GM19240 (cell line): ENCODE results near the gene CLEC16A.

Experiments used
- DNase-seq: peaks from one replicate; pipeline ENCODE4 v3.0.0; 2011; ENCODE audit warnings: low spot score; ENCODE audit not compliant: insufficient read length

CLEC16A gene

GRCh38 chr16:11198375-11198774, 254.0 kb downstream of the CLEC16A start:
- no peak for DNase-seq

- no peak for DNase-seq
Observed at GRCh38 chr16:11198828-11199227, 254.5 kb downstream of the CLEC16A start.

- DNase-seq = no peak
Observed at GRCh38 chr16:11200592-11200991, 256.2 kb downstream of the CLEC16A start.

GRCh38 chr16:11201498-11202259, 257.3 kb downstream of the CLEC16A start:
- no peak for DNase-seq

GRCh38 chr16:11202260-11203091, 258.1 kb downstream of the CLEC16A start:
- no peak for DNase-seq

GRCh38 chr16:11203111-11203623, 258.8 kb downstream of the CLEC16A start:
- no peak for DNase-seq

GRCh38 chr16:11204513-11205047, 260.2 kb downstream of the CLEC16A start:
- no peak for DNase-seq

GRCh38 chr16:11205065-11205699, 260.8 kb downstream of the CLEC16A start:
- DNase-seq = no peak

GRCh38 chr16:11205754-11206581, 261.6 kb downstream of the CLEC16A start:
- no peak for DNase-seq

- DNase-seq = no peak
Observed at GRCh38 chr16:11207646-11208045, 263.3 kb downstream of the CLEC16A start.

- DNase-seq = no peak
Observed at GRCh38 chr16:11208916-11209665, 264.7 kb downstream of the CLEC16A start.

GRCh38 chr16:11210260-11210659, 265.9 kb downstream of the CLEC16A start:
- no peak for DNase-seq

- DNase-seq = no peak
Observed at GRCh38 chr16:11211061-11211976, 267.0 kb downstream of the CLEC16A start.

GRCh38 chr16:11211977-11212797, 267.8 kb downstream of the CLEC16A start:
- no peak for DNase-seq

- DNase-seq = no peak
Observed at GRCh38 chr16:11212798-11213196, 268.4 kb downstream of the CLEC16A start.

GRCh38 chr16:11213373-11213772, 269.0 kb downstream of the CLEC16A start:
- DNase-seq = no peak

GRCh38 chr16:11213799-11214198, 269.4 kb downstream of the CLEC16A start:
- no peak for DNase-seq

- DNase-seq = no peak
Observed at GRCh38 chr16:11215935-11216556, 271.7 kb downstream of the CLEC16A start.
